Astrocyte (in vitro differentiated cells and primary cell): ENCODE results near the gene CTNS.

ENCODE experiments used
- CTCF ChIP-seq: IDR thresholded peaks from 2 replicates; pipeline ENCODE4 v1.5.1; 2011; ENCODE audit warnings: low read depth, mild to moderate bottlenecking, inconsistent platforms, low read length, moderate library complexity; ENCODE audit not compliant: insufficient read depth
- EZH2 ChIP-seq: IDR thresholded peaks from 2 replicates; pipeline ENCODE4 v1.6.1; 2012; ENCODE audit warnings: mild to moderate bottlenecking, low read length, inconsistent platforms; ENCODE audit not compliant: insufficient read depth

GRCh38 chr17:3593384-3593783 is 43.2 kb upstream of the CTNS start:
- no peak for TF ChIP-seq CTCF
- no peak for TF ChIP-seq EZH2
